Neural progenitor cell (in vitro differentiated cells): ENCODE results near the gene MORN4.

Source experiments
- CTCF ChIP-seq: fragments of 200-600 bp; sonication (generic); IDR thresholded peaks from 2 replicates; pipeline ENCODE4 v1.5.1; 2017; ENCODE audit warnings: antibody characterized with exemption, mild to moderate bottlenecking
- EZH2 ChIP-seq: fragments of 200-600 bp; sonication (generic); IDR thresholded peaks from 2 replicates; pipeline ENCODE4 v1.6.1; 2017; ENCODE audit warnings: antibody characterized with exemption, mild to moderate bottlenecking, moderate library complexity
- EZH2phosphoT487 ChIP-seq: fragments of 200-600 bp; sonication (generic); IDR thresholded peaks from 2 replicates; pipeline ENCODE4 v1.6.1; 2017; ENCODE audit warnings: antibody characterized with exemption

DNA sequence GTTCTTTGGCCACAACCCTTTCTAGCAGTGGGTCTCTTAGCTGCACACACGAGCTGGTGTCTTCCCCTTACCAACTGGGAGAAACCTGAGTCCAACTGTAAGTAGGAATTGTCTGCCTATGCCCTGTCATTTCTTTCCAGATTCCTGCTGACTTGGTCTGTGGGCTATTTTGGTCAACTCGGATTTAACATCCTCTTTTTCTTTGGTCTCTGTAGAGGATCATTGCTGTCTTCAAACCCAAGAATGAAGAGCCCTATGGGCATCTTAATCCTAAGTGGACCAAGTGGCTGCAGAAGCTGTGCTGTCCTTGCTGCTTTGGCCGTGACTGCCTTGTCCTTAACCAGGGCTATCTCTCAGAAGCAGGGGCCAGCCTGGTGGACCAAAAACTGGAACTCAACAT is 17.4 kb upstream of the MORN4 start:
- TF ChIP-seq CTCF, result no peak
- no peak for TF ChIP-seq EZH2
- no peak for TF ChIP-seq EZH2phosphoT487
